Loucy (cell line): Measurements from ENCODE around the gene CD248.

Experiments
- CTCF ChIP-seq: fragments of 200-600 bp; sonication (generic); conservative IDR thresholded peaks from 2 replicates; pipeline ENCODE4 v1.5.1; 2014; ENCODE audit warnings: mild to moderate bottlenecking, antibody characterized with exemption, low read length
- EZH2phosphoT487 ChIP-seq: fragments of 200-600 bp; IDR thresholded peaks from 2 replicates; pipeline ENCODE4 v1.6.1; 2018; ENCODE audit warnings: antibody characterized with exemption, mild to moderate bottlenecking, moderate library complexity, borderline replicate concordance

GRCh38 chr11:66340596-66341501, 24.0 kb upstream of the CD248 start:
- TF ChIP-seq CTCF: no peak
- TF ChIP-seq EZH2phosphoT487: no peak
